Suprapubic skin (tissue), 4 donors: Measurements from ENCODE around the gene SLC9A9. TPM values are rescaled to one million over a fixed set of nuclear protein-coding genes. Genes with fewer than 3 reads are reported as not detected.

Source experiments
- DNase-seq, 2 donors: peaks; one replicate each; pipeline ENCODE4 v3.0.0-alpha.2; 2019; ENCODE audit warnings: low spot score in 2 of 2
- H3K27ac ChIP-seq: fragments of 200-600 bp; sonication (generic); one replicate; pipeline ENCODE4 v1.5.1; 2019
- H3K27me3 ChIP-seq: fragments of 200-600 bp; sonication (generic); one replicate; pipeline ENCODE4 v1.5.1; 2019
- H3K36me3 ChIP-seq: fragments of 200-600 bp; sonication (generic); one replicate; pipeline ENCODE4 v1.5.1; 2019
- H3K4me1 ChIP-seq: fragments of 200-600 bp; sonication (generic); one replicate; pipeline ENCODE4 v1.5.1; 2019
- H3K4me3 ChIP-seq: fragments of 200-600 bp; sonication (generic); one replicate; pipeline ENCODE4 v1.5.1; 2019; ENCODE audit warnings: mild to moderate bottlenecking
- H3K9me3 ChIP-seq: fragments of 200-600 bp; sonication (generic); one replicate; pipeline ENCODE4 v1.5.1; 2019
- EP300 ChIP-seq: sonication (generic); formaldehyde crosslinking; IDR thresholded peaks from one replicate; pipeline ENCODE4 v1.6.1; 2017; ENCODE audit warnings: antibody characterized with exemption
- POLR2A ChIP-seq, 2 donors: fragments of 450-650 bp; IDR thresholded peaks; one replicate each; pipeline ENCODE4 v1.6.1; 2017; ENCODE audit warnings: antibody characterized with exemption in 2 of 2, mild to moderate bottlenecking in 2 of 2, moderate library complexity in 2 of 2
- POLR2AphosphoS5 ChIP-seq, 3 donors: sonication (generic); formaldehyde crosslinking; IDR thresholded peaks; one replicate each; pipeline ENCODE4 v1.6.1; 2017; ENCODE audit warnings: antibody characterized with exemption in 3 of 3
- WGBS: methylation state at CpG from one replicate; pipeline ENCODE4 v1.1.5; 2018; 5-methylcytosine and 5-hydroxymethylcytosine counted together
- total RNA-seq, 4 donors: library from RNA; depleted of rRNA; stranded (reverse); fragments of >200 nt; gene quantifications; one replicate each; pipeline ENCODE4 v1.1.0, GENCODE V29; 2016
- TF ChIP-seq, protein P1 (sequence below), 2 donors: fragments of 200-600 bp in 1 of 2; fragments of 450-650 bp in 1 of 2; sonication (generic) in 1 of 2; IDR thresholded peaks; one replicate each; pipeline ENCODE4 v1.5.1; 2016 to 2019; ENCODE audit warnings: antibody characterized with exemption in 2 of 2, mild to moderate bottlenecking in 1 of 2, moderate library complexity in 1 of 2

SLC9A9 gene
- total RNA-seq, 4 donors from 2014 or later, result 16.6 to 51.0 (median 30.0) TPM

DNA sequence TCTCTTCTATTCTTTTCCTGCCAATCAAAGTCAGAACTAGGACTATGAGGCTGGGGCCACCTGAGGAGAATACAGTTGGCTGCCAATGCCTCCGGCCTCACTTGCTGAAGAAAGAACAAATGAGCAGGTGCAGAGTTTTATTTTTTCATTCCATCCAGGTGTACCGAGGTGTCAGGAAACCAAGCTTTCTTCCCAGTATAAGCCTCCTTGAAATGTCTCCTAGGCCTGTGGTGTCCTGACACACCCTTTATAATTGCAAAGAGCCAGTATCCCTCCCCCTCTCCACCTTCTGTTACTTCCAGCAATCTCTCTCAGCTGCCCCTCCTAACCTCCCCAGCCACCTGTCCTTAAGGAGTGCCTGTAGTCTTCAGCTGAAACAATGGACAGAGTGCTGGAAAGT is 127.9 kb downstream of the SLC9A9 start:
- DNase-seq, result no peak
- Histone ChIP-seq H3K36me3 (no peaks in the 10 kb centered on the region), H3K4me3 (no peak overlapping the region), H3K27me3 (no peaks in the 10 kb centered on the region), H3K9me3 (no peaks in the 10 kb centered on the region), H3K27ac (no peak overlapping the region), H3K4me1 (no peaks in the 10 kb centered on the region)
- 67% methylated on average over 2 of the region's 2 CpGs for WGBS
- TF ChIP-seq, protein P1, sequence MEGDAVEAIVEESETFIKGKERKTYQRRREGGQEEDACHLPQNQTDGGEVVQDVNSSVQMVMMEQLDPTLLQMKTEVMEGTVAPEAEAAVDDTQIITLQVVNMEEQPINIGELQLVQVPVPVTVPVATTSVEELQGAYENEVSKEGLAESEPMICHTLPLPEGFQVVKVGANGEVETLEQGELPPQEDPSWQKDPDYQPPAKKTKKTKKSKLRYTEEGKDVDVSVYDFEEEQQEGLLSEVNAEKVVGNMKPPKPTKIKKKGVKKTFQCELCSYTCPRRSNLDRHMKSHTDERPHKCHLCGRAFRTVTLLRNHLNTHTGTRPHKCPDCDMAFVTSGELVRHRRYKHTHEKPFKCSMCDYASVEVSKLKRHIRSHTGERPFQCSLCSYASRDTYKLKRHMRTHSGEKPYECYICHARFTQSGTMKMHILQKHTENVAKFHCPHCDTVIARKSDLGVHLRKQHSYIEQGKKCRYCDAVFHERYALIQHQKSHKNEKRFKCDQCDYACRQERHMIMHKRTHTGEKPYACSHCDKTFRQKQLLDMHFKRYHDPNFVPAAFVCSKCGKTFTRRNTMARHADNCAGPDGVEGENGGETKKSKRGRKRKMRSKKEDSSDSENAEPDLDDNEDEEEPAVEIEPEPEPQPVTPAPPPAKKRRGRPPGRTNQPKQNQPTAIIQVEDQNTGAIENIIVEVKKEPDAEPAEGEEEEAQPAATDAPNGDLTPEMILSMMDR (IDR thresholded peaks at IDR 0.05), result no peak

DNA sequence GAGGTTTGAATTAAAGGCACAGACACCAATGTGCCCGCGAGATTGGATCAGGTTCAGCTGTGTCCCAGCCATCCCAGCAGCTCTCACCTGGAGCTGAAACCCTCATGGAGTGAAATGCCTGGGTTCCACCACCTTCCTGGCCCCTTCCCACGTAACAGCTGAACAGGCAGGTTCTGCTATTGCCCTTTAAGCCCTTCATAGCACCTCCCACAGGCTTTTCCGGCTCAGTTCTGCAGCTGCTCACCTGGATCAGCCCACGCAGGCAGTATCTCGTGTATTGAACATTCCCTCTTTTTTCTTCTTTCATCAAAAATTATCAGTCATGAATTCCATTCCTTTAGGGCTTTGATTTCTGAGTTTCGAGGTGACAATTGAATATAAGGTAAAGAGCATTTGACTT is 129.8 kb downstream of the SLC9A9 start:
- DNase-seq, result no peak
- Histone ChIP-seq H3K4me3 (no peak overlapping the region), H3K4me1 (no peaks in the 10 kb centered on the region), H3K27me3 (no peaks in the 10 kb centered on the region), H3K36me3 (no peaks in the 10 kb centered on the region), H3K27ac (no peak overlapping the region), H3K9me3 (no peaks in the 10 kb centered on the region)
- WGBS, result 76% methylated on average over 7 of the region's 7 CpGs
- TF ChIP-seq EP300, result no peak
- TF ChIP-seq POLR2A (IDR thresholded peaks at IDR 0.05), result no peak
- TF ChIP-seq, protein P1 (IDR thresholded peaks at IDR 0.05), result no peak
- TF ChIP-seq POLR2AphosphoS5 (IDR thresholded peaks at IDR 0.05), result no peak

DNA sequence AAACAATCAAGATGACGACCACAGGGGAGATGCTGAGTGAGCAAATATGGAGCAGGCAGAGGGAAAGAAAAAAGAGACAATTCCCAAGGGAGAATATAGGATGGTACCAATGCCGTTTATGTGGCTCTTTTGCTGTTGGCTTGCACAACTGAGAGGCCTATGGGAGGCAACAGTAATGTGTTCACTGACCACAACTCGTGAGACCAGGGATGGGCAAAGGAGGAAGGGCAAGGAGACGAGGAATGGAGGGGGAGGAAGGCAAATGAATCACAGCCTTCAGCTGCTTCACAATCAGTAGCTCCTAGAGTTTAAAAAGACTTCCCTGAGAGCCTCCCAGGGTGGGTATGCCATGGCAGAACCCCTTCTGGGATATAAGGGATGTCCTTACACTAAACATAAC is 131.5 kb downstream of the SLC9A9 start:
- no peak for DNase-seq
- Histone ChIP-seq H3K9me3 (no peaks in the 10 kb centered on the region), H3K4me3 (no peak overlapping the region), H3K4me1 (no peaks in the 10 kb centered on the region), H3K27ac (no peak overlapping the region), H3K27me3 (no peaks in the 10 kb centered on the region), H3K36me3 (no peaks in the 10 kb centered on the region)
- WGBS, result 84% methylated on average over 4 of the region's 4 CpGs
- TF ChIP-seq POLR2A (IDR thresholded peaks at IDR 0.05) (no peak), EP300 (no peak), POLR2AphosphoS5 (IDR thresholded peaks at IDR 0.05) (no peak)
- TF ChIP-seq, protein P1 (IDR thresholded peaks at IDR 0.05), result no peak

DNA sequence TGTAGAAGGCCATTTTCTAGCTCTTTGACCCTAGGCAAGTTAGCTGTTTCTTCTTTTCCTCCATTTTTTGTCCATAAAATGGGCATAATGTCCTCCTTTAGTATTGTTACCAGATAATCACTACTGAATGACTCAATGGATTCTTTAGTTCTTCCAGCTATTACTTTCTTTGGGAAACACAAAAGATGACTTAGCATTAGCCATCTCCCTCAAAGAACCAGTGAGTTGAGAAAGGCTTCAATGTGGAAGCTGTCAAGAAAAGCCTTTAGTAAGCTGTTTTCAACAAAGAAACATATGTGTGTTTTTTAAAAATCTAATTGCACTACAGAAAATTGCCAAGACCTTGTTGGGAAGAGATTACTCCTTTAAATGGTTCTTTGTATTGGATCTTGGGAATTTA is 135.7 kb downstream of the SLC9A9 start:
- TF ChIP-seq POLR2A (IDR thresholded peaks at IDR 0.05), result no peak
- TF ChIP-seq, protein P1 (IDR thresholded peaks at IDR 0.05), result no peak
- no peak for TF ChIP-seq POLR2AphosphoS5 (IDR thresholded peaks at IDR 0.05)
- TF ChIP-seq EP300, result no peak
- Histone ChIP-seq H3K27me3 (no peaks in the 10 kb centered on the region), H3K36me3 (no peaks in the 10 kb centered on the region), H3K9me3 (no peaks in the 10 kb centered on the region), H3K4me1 (no peaks in the 10 kb centered on the region), H3K27ac (no peak overlapping the region), H3K4me3 (no peak overlapping the region)
- no peak for DNase-seq

DNA sequence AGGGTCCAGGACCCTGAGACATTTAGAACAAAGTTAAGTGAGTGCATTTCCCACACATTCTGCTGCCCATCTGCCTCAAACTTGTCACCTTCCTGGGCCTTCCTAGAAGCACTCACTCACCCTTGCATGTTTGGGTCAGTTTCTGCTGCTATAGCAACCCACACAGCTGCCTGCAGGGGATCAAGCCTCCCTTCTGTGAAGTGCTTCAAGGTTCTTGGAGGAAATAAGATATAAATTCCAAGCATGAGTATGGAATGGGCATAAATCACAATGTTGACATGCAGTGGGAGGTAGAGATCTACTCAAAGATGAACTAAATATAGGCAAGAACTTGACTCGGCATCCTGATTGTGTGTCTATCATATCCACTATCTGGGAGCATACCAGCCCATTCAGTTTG is 140.4 kb downstream of the SLC9A9 start:
- Histone ChIP-seq H3K27ac (no peak overlapping the region), H3K4me3 (no peak overlapping the region), H3K36me3 (no peaks in the 10 kb centered on the region), H3K9me3 (no peaks in the 10 kb centered on the region), H3K4me1 (no peaks in the 10 kb centered on the region), H3K27me3 (no peaks in the 10 kb centered on the region)
- DNase-seq, result no peak
- WGBS, result 56% methylated on average over 1 of the region's 1 CpG
- TF ChIP-seq EP300, result no peak
- no peak for TF ChIP-seq POLR2AphosphoS5 (IDR thresholded peaks at IDR 0.05)
- TF ChIP-seq POLR2A (IDR thresholded peaks at IDR 0.05), result no peak
- TF ChIP-seq, protein P1 (IDR thresholded peaks at IDR 0.05), result no peak
